Panc1 (cell line): Measurements from ENCODE around the gene INSL4. TPM values are rescaled to one million over a fixed set of nuclear protein-coding genes. Genes with fewer than 3 reads are reported as not detected.

ENCODE experiments used
- ATAC-seq: fragments of 200-7000 bp; cut with Tn5 transposase; 2 replicates; pipeline ENCODE4 v1.9.1; 2020; ENCODE audit warnings: mild to moderate bottlenecking, moderate library complexity
- BruUV-seq: library from RNA; stranded (reverse); fragments of 400-500 nt; replicated peaks from 2 replicates; lab custom pipeline; 2021; lab: Mats Ljungman, UMichigan
- CTCF ChIA-PET: fragments of 300-600 bp; sonication (Branson Sonifier 250); formaldehyde crosslinking; loops from one replicate; lab custom pipeline; 2022; ENCODE audit warnings: antibody characterized with exemption; lab: Charles Lee
- POLR2A ChIA-PET: fragments of 300-600 bp; sonication (Branson Sonifier 250); formaldehyde crosslinking; loops from one replicate; lab custom pipeline; 2022; ENCODE audit warnings: antibody characterized with exemption; lab: Charles Lee
- DNase-seq: peaks from one replicate; pipeline ENCODE4 v3.0.0-alpha.2; 2010; ENCODE audit warnings: low read depth, low spot score
- H3K27ac ChIP-seq: 2 replicates; pipeline ENCODE4 v1.5.1; 2011; ENCODE audit warnings: mild to moderate bottlenecking, low read length, inconsistent platforms
- H3K27me3 ChIP-seq: fragments of 200-500 bp; sonication (Bioruptor generic); 2 replicates; pipeline ENCODE4 v1.6.0; 2014; ENCODE audit warnings: low read length, inconsistent platforms; ENCODE audit not compliant: control insufficient read depth, insufficient read depth
- H3K36me3 ChIP-seq: fragments of 200-500 bp; sonication (Bioruptor generic); 2 replicates; pipeline ENCODE4 v1.5.1; 2014; ENCODE audit warnings: inconsistent platforms, mild to moderate bottlenecking, low read length, moderate library complexity; ENCODE audit not compliant: control insufficient read depth, insufficient read depth
- H3K4me1 ChIP-seq: 2 replicates; pipeline ENCODE4 v1.5.1; 2011; ENCODE audit warnings: inconsistent platforms, mild to moderate bottlenecking, low read length, moderate library complexity; ENCODE audit not compliant: control insufficient read depth, insufficient read depth
- H3K4me3 ChIP-seq, 2 experiments: 2 replicates each; pipeline ENCODE4 v1.5.1; 2011 to 2012; ENCODE audit warnings: low read depth in 2 of 2, low read length in 2 of 2, mild to moderate bottlenecking in 2 of 2, inconsistent platforms in 1 of 2, moderate library complexity in 1 of 2
- H3K9me3 ChIP-seq: fragments of 200-500 bp; sonication (Bioruptor generic); 2 replicates; pipeline ENCODE4 v1.5.1; 2014; ENCODE audit warnings: low read depth, mild to moderate bottlenecking, inconsistent platforms, low read length, moderate library complexity; ENCODE audit not compliant: control insufficient read depth, insufficient read depth
- POLR2AphosphoS5 ChIP-seq: IDR thresholded peaks from 2 replicates; pipeline ENCODE4 v1.6.1; 2012; ENCODE audit warnings: mild to moderate bottlenecking, low read depth, low read length, moderate library complexity
- REST ChIP-seq, 2 experiments: IDR thresholded peaks; 2 replicates each; pipeline ENCODE4 v1.6.1; 2011 to 2012; ENCODE audit warnings: low read depth in 2 of 2, control low read depth in 1 of 2, low read length in 1 of 2, mild to moderate bottlenecking in 1 of 2, moderate library complexity in 1 of 2; ENCODE audit not compliant: insufficient read depth in 1 of 2
- SIN3A ChIP-seq: IDR thresholded peaks from 2 replicates; pipeline ENCODE4 v1.6.1; 2012; ENCODE audit warnings: low read depth, mild to moderate bottlenecking, low read length, moderate library complexity, borderline replicate concordance; ENCODE audit not compliant: insufficient read depth
- TCF7L2 ChIP-seq: IDR thresholded peaks from 2 replicates; pipeline ENCODE4 v1.6.1; 2011; ENCODE audit warnings: mild to moderate bottlenecking, low read depth, low read length, inconsistent platforms
- in situ Hi-C: cut with HindIII; loops from 2 replicates; pipeline ENCODE4 v1.10.0; 2016; ENCODE audit warnings: low sequenced_read_pairs, low pct_unique_long_range_greater_than_20kb
- intact Hi-C: fragments of 100-400 bp; cut with micrococcal nuclease; formaldehyde crosslinking; loops from one replicate; pipeline ENCODE4 v1.10.0; 2022; ENCODE audit not compliant: unreplicated experiment
- total RNA-seq: library from RNA; stranded (reverse); gene quantifications from one replicate; pipeline ENCODE4 v1.2.1, GENCODE V29; 2021; ENCODE audit not compliant: unreplicated experiment
- TF ChIP-seq, protein P1 (sequence below): fragments of 450-650 bp; IDR thresholded peaks from 2 replicates; pipeline ENCODE4 v1.5.1; 2017; ENCODE audit warnings: mild to moderate bottlenecking

Gene INSL4
- total RNA-seq, 1 experiment from 2014 or later = not detected

GRCh38 chr9:5205071-5205470 lies 26.1 kb upstream of the INSL4 start:
- Histone ChIP-seq H3K36me3 (no peaks in the 10 kb centered on the region), H3K4me1 (no peaks in the 10 kb centered on the region), H3K27me3 (no peaks in the 10 kb centered on the region), H3K27ac (no peak overlapping the region), H3K4me3 (no peak overlapping the region), H3K9me3 (no peaks in the 10 kb centered on the region)
- in situ Hi-C loops (no loop called here), intact Hi-C loops (no loop called here)
- no TSS peak for BruUV-seq
- DNase-seq (no peak), ATAC-seq (no peak)
- TF ChIP-seq TCF7L2 = no peak
- no peak for TF ChIP-seq POLR2AphosphoS5
- no peak for TF ChIP-seq REST (IDR thresholded peaks at IDR 0.05; ENCODE audit: insufficient read depth in 1 of 2, low read depth in 2 of 2, low read length in 1 of 2)
- no peak for TF ChIP-seq SIN3A
- TF ChIP-seq, protein P1, sequence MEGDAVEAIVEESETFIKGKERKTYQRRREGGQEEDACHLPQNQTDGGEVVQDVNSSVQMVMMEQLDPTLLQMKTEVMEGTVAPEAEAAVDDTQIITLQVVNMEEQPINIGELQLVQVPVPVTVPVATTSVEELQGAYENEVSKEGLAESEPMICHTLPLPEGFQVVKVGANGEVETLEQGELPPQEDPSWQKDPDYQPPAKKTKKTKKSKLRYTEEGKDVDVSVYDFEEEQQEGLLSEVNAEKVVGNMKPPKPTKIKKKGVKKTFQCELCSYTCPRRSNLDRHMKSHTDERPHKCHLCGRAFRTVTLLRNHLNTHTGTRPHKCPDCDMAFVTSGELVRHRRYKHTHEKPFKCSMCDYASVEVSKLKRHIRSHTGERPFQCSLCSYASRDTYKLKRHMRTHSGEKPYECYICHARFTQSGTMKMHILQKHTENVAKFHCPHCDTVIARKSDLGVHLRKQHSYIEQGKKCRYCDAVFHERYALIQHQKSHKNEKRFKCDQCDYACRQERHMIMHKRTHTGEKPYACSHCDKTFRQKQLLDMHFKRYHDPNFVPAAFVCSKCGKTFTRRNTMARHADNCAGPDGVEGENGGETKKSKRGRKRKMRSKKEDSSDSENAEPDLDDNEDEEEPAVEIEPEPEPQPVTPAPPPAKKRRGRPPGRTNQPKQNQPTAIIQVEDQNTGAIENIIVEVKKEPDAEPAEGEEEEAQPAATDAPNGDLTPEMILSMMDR = no peak
- ChIA-PET CTCF (no interaction called here), POLR2A (no interaction called here)

- intact Hi-C loops (no loop called here), in situ Hi-C loops (no loop called here)
- CTCF ChIA-PET = no interaction called here
- Histone ChIP-seq H3K4me1 (no peaks in the 10 kb centered on the region), H3K27me3 (no peaks in the 10 kb centered on the region), H3K4me3 (no peak overlapping the region), H3K9me3 (no peaks in the 10 kb centered on the region), H3K36me3 (no peaks in the 10 kb centered on the region), H3K27ac (no peak overlapping the region)
- ATAC-seq (no peak), DNase-seq (no peak)
- no peak for TF ChIP-seq REST (IDR thresholded peaks at IDR 0.05; ENCODE audit: insufficient read depth in 1 of 2, low read depth in 2 of 2, low read length in 1 of 2)
- TF ChIP-seq TCF7L2 = no peak
- no peak for TF ChIP-seq POLR2AphosphoS5
- no peak for TF ChIP-seq SIN3A
- TF ChIP-seq, protein P1 = no peak
- POLR2A ChIA-PET = no interaction called here
- BruUV-seq = no TSS peak
Measured at GRCh38 chr9:5230554-5230953, 665 bp upstream of the INSL4 start.
